NCI-H526 (cell line): Measurements from ENCODE around the gene RPS6KA2.
"Not testable (repeated sequence)": the region's sequence is repeated elsewhere in the genome, so short reads cannot be mapped to it uniquely, and the experiment has no call there.

Experiments used
- DNase-seq, 2 experiments: peaks; one replicate each; lab custom pipeline; 2025; lab: John Stamatoyannopoulos, UW

The RPS6KA2 gene

GRCh38 chr6:166370489-166370888, 256.6 kb downstream of the RPS6KA2 start:
- no peak for DNase-seq

- no peak for DNase-seq
Observed at GRCh38 chr6:166369782-166370181, 257.3 kb downstream of the RPS6KA2 start.

- no peak for DNase-seq
Observed at GRCh38 chr6:166366921-166367320, 260.1 kb downstream of the RPS6KA2 start.

- DNase-seq, result no peak
Observed at GRCh38 chr6:166365806-166366205, 261.2 kb downstream of the RPS6KA2 start.

- no peak for DNase-seq
Observed at GRCh38 chr6:166365221-166365620, 261.8 kb downstream of the RPS6KA2 start.

- no peak for DNase-seq
Observed at GRCh38 chr6:166364456-166364855, 262.6 kb downstream of the RPS6KA2 start.

GRCh38 chr6:166362427-166362826, 264.6 kb downstream of the RPS6KA2 start:
- DNase-seq, result not testable (repeated sequence)

GRCh38 chr6:166361077-166361429, 266.0 kb downstream of the RPS6KA2 start:
- DNase-seq, result no peak

GRCh38 chr6:166360243-166361076, 266.6 kb downstream of the RPS6KA2 start:
- no peak for DNase-seq
